GM12873 (cell line): Measurements from ENCODE around the gene PSMC3IP.

ENCODE experiments used
- CTCF ChIP-seq: IDR thresholded peaks from 2 replicates; pipeline ENCODE4 v1.5.1; 2012; ENCODE audit warnings: low read depth, mild to moderate bottlenecking, moderate library complexity, low read length, control low read depth; ENCODE audit not compliant: insufficient read depth; ENCODE audit errors: missing control alignments

The PSMC3IP gene

GRCh38 chr17:42527932-42528331 lies 49.6 kb downstream of the PSMC3IP start:
- no peak for TF ChIP-seq CTCF

- TF ChIP-seq CTCF = no peak
Observed at GRCh38 chr17:42526031-42526444, 51.5 kb downstream of the PSMC3IP start.

GRCh38 chr17:42525221-42525620 lies 52.3 kb downstream of the PSMC3IP start:
- TF ChIP-seq CTCF = no peak

- TF ChIP-seq CTCF = no peak
Observed at GRCh38 chr17:42522798-42523278, 54.7 kb downstream of the PSMC3IP start.
